OCI-LY1 (cell line): Measurements from ENCODE around the gene FBXO9.
"Not testable (repeated sequence)": the region's sequence is repeated elsewhere in the genome, so short reads cannot be mapped to it uniquely, and the experiment has no call there.

Source experiments
- H2AFZ ChIP-seq: fragments of 200-600 bp; sonication (generic), shearing (Covaris generic); 2 replicates; pipeline ENCODE4 v1.6.0; 2014; ENCODE audit warnings: antibody characterized with exemption, mild to moderate bottlenecking, low read length
- H3F3A ChIP-seq: fragments of 200-600 bp; sonication (generic), shearing (Covaris generic); 2 replicates; pipeline ENCODE4 v1.6.0; 2014; ENCODE audit warnings: mild to moderate bottlenecking, antibody characterized with exemption, low read length, moderate library complexity; ENCODE audit not compliant: insufficient read depth
- H3K27ac ChIP-seq: fragments of 200-600 bp; sonication (generic); 2 replicates; pipeline ENCODE4 v1.5.1; 2014; ENCODE audit warnings: low read length, mixed run types, mild to moderate bottlenecking, low read depth; ENCODE audit not compliant: poor library complexity, severe bottlenecking
- H3K27me3 ChIP-seq: fragments of 200-600 bp; sonication (generic); 2 replicates; pipeline ENCODE4 v1.6.0; 2014; ENCODE audit warnings: antibody characterized with exemption, mild to moderate bottlenecking, low read length, moderate library complexity; ENCODE audit not compliant: insufficient read depth
- H3K36me3 ChIP-seq: fragments of 200-600 bp; sonication (generic); 2 replicates; pipeline ENCODE4 v1.6.1; 2014; ENCODE audit warnings: mild to moderate bottlenecking, antibody characterized with exemption, low read length, moderate library complexity, mixed read lengths; ENCODE audit not compliant: insufficient read depth
- H3K4me1 ChIP-seq: fragments of 200-600 bp; sonication (generic); 2 replicates; pipeline ENCODE4 v1.5.1; 2014; ENCODE audit warnings: mild to moderate bottlenecking, low read length, moderate library complexity; ENCODE audit not compliant: insufficient read depth, severe bottlenecking
- H3K4me2 ChIP-seq: fragments of 200-600 bp; sonication (generic), shearing (Covaris generic); 2 replicates; pipeline ENCODE4 v1.6.1; 2014; ENCODE audit warnings: low read length
- H3K4me3 ChIP-seq: fragments of 200-600 bp; sonication (generic); 2 replicates; pipeline ENCODE4 v1.5.1; 2014; ENCODE audit warnings: low read length, low read depth, mild to moderate bottlenecking, mixed read lengths; ENCODE audit not compliant: poor library complexity, severe bottlenecking
- H3K79me2 ChIP-seq: fragments of 200-600 bp; shearing (Covaris generic); 2 replicates; pipeline ENCODE4 v1.6.1; 2016; ENCODE audit warnings: mixed run types, low read length, mixed read lengths; ENCODE audit not compliant: insufficient read depth
- H3K9ac ChIP-seq: fragments of 200-600 bp; sonication (generic), shearing (Covaris generic); 2 replicates; pipeline ENCODE4 v1.6.1; 2014; ENCODE audit warnings: mild to moderate bottlenecking, low read length, mixed read lengths
- H3K9me2 ChIP-seq: fragments of 200-600 bp; sonication (generic), shearing (Covaris generic); 2 replicates; pipeline ENCODE4 v1.6.1; 2014; ENCODE audit warnings: low read depth, mild to moderate bottlenecking, low read length, mixed read lengths
- H3K9me3 ChIP-seq: fragments of 200-600 bp; shearing (Covaris generic); 2 replicates; pipeline ENCODE4 v1.6.1; 2014; ENCODE audit warnings: low read length, mixed read lengths
- H4K20me1 ChIP-seq: fragments of 200-600 bp; sonication (generic), shearing (Covaris generic); 2 replicates; pipeline ENCODE4 v1.6.0; 2016; ENCODE audit warnings: mild to moderate bottlenecking, low read length; ENCODE audit not compliant: insufficient read depth
- EZH2 ChIP-seq: fragments of 200-600 bp; sonication (generic), shearing (Covaris generic); IDR thresholded peaks from 2 replicates; pipeline ENCODE4 v1.8.0; 2017; ENCODE audit warnings: borderline replicate concordance, mixed run types, mild to moderate bottlenecking, antibody characterized with exemption, low read length, moderate library complexity, mixed read lengths
- TF ChIP-seq, protein P1 (sequence below): fragments of 200-600 bp; sonication (generic), shearing (Covaris generic); IDR thresholded peaks from 2 replicates; pipeline ENCODE4 v1.5.1; 2017; ENCODE audit warnings: mild to moderate bottlenecking, antibody characterized with exemption, low read length, moderate library complexity, mixed read lengths

Gene FBXO9

DNA sequence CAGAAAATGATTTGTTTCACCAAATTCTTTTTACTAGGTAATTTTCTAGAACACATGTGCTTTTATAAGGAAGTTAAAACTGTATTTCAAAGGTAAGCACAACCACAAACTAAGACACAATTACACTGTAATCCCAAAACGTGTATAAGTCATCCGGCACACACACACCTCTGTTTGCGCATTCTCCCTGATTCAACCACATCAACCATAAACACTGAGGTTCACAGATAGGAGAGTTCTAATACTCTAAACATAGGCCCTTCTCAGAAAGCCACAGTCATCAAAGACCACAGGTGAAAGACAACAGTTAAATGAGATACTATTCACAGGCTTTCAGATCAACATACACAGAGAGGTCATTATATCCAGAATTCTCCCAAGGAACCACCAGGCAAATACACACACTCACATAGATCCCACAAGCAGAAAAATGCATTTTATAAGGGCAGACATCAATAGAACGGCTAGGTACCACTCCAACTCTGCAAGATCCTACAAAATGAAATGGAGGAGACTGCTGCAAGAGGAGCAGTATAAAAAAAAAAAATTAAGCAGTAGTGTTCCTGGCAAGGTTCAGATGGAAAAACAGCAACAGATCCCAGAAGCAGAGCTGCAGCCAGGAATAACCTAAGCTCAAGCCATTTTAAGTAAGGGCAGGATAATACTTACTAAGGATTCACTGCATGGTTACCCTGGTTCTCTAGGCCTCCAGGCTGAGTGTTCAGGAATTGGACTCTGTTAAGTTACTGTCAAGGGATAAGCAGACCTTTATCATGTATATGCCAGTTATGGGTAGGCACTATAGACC is 6.6 kb upstream of the FBXO9 start:
- H3K4me3 ChIP-seq, result no peak overlapping the region
- no peak overlapping the region for H3K27ac ChIP-seq
- no peaks in the 10 kb centered on the region for H4K20me1 ChIP-seq
- H3K4me1 ChIP-seq, result peaks cover 16% of the 10 kb centered on the region
- no peaks in the 10 kb centered on the region for H3K9me3 ChIP-seq
- H3K9me2 ChIP-seq, result no peaks in the 10 kb centered on the region
- TF ChIP-seq, protein P1, sequence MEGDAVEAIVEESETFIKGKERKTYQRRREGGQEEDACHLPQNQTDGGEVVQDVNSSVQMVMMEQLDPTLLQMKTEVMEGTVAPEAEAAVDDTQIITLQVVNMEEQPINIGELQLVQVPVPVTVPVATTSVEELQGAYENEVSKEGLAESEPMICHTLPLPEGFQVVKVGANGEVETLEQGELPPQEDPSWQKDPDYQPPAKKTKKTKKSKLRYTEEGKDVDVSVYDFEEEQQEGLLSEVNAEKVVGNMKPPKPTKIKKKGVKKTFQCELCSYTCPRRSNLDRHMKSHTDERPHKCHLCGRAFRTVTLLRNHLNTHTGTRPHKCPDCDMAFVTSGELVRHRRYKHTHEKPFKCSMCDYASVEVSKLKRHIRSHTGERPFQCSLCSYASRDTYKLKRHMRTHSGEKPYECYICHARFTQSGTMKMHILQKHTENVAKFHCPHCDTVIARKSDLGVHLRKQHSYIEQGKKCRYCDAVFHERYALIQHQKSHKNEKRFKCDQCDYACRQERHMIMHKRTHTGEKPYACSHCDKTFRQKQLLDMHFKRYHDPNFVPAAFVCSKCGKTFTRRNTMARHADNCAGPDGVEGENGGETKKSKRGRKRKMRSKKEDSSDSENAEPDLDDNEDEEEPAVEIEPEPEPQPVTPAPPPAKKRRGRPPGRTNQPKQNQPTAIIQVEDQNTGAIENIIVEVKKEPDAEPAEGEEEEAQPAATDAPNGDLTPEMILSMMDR, result no peak
- no peak for TF ChIP-seq EZH2
- no peak overlapping the region for H2AFZ ChIP-seq
- H3K36me3 ChIP-seq, result no peaks in the 10 kb centered on the region
- H3F3A ChIP-seq, result no peaks in the 10 kb centered on the region
- H3K27me3 ChIP-seq, result no peaks in the 10 kb centered on the region
- no peak overlapping the region for H3K4me2 ChIP-seq
- H3K79me2 ChIP-seq, result no peaks in the 10 kb centered on the region
- H3K9ac ChIP-seq, result no peak overlapping the region

DNA sequence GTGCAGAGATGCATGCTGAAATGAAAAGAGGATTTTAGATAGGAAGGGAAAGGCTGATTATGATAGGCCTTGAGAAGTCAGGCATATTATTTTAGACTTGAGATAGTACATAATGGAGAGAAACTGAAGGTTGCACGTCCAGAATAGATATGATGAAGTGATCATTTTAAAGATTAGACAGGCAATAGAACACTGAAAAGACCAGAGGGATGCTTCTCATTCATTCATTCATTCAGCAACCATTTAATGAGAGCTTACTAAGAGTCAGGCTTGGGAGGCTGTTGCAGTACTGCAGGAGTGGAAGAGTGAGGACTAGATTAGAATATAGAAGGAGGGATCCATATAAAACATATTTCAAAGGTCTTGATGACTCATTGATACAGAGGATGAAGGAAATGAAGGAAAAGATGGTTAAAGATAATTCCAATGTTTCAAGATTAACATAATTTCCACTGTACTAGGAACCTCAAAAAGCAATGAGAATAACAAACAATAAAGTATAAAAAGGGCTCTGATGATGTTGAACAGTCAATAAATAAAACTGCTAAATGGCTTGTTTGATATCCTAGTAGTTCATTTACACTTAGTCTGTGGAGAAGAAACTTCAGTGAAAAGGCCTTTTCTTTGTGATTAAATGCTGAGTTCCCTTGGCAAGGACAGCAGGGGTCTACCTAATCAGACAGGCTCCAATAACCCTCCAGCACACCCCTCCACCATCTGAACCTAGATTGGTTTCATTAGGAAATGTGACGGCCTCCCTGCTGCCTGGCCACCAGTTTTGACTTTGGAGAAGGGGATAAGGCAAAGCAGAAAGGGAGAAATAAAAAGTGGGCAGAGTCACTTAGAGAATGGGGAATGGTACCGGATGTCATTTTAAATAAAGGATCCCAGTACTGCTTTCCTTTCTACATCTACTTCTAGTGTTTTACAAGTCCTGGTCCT is 5.3 kb upstream of the FBXO9 start:
- H3K27me3 ChIP-seq, result no peaks in the 10 kb centered on the region
- no peaks in the 10 kb centered on the region for H3K9me2 ChIP-seq
- H3K4me3 ChIP-seq, result no peak overlapping the region
- H3K27ac ChIP-seq, result no peak overlapping the region
- TF ChIP-seq, protein P1, result no peak
- no peak for TF ChIP-seq EZH2
- H3K4me2 ChIP-seq, result no peak overlapping the region
- H3F3A ChIP-seq, result no peaks in the 10 kb centered on the region
- H3K36me3 ChIP-seq, result no peaks in the 10 kb centered on the region
- H3K9ac ChIP-seq, result no peak overlapping the region
- no peaks in the 10 kb centered on the region for H3K9me3 ChIP-seq
- no peaks in the 10 kb centered on the region for H3K79me2 ChIP-seq
- peaks cover 21% of the 10 kb centered on the region for H3K4me1 ChIP-seq
- no peak overlapping the region for H2AFZ ChIP-seq
- H4K20me1 ChIP-seq, result no peaks in the 10 kb centered on the region

DNA sequence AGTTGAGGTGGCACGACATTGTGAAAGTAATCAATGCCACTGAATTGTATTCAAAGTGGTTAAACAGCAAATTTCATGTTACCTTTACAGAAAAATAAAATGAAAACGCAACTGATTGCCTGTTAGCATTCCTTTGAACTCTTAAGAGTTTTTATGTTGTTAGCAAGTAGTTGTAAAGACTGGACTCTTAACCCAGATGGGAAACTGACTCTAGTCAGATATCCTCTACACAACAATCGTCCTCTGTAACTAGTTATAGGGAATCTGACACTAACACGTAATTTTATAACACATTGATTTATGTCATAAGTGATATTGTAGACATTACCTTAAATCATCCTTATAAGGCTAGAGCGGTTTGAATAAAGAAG is 3.0 kb upstream of the FBXO9 start:
- H3K79me2 ChIP-seq, result no peaks in the 10 kb centered on the region
- no peak overlapping the region for H3K27ac ChIP-seq

DNA sequence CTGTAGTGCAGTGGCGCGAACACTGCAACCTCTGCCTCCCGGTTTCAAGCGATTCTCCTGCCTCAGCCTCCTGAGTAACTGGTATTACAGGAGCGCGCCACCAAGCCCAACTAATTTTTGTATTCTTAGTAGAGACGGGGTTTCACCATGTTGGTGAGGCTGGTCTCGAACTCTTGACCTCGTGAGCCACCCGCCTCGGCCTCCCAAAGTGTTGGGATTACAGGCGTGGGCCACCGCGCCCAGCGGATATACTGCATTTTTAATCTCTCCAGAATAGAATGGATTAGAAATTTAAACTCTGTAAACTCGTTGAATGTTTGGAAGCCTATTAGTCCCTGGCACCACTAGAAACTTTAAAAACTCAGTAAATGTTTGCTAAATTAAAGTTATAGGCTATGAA is 949 bp upstream of the FBXO9 start:
- H3K36me3 ChIP-seq, H3K9ac ChIP-seq, H3K9me3 ChIP-seq, H3K27ac ChIP-seq, H3F3A ChIP-seq, H4K20me1 ChIP-seq, H3K27me3 ChIP-seq, H3K79me2 ChIP-seq, H3K9me2 ChIP-seq: not testable (repeated sequence)
- Histone ChIP-seq H3K4me2 (peak overlapping the region; percentile 94), H3K4me1 (peaks cover 37% of the 10 kb centered on the region), H3K4me3 (peak overlapping the region; percentile 84), H2AFZ (peak overlapping the region; percentile 2; the same call in 1 of the 2 replicates)

More for the DNA sequence above, 3.0 kb upstream of the FBXO9 start:
- H3K4me3 ChIP-seq, result peak overlapping the region; percentile 65
- H3K27me3 ChIP-seq, result no peaks in the 10 kb centered on the region
- H3F3A ChIP-seq, result no peaks in the 10 kb centered on the region
- H3K9me2 ChIP-seq, result no peaks in the 10 kb centered on the region
- H3K9me3 ChIP-seq, result no peaks in the 10 kb centered on the region
- H3K36me3 ChIP-seq, result no peaks in the 10 kb centered on the region
- TF ChIP-seq, protein P1, result no peak
- no peak for TF ChIP-seq EZH2
- H3K9ac ChIP-seq, result peak overlapping the region; percentile 57
- H4K20me1 ChIP-seq, result no peaks in the 10 kb centered on the region
- H3K4me2 ChIP-seq, result peak overlapping the region; percentile 86
- H2AFZ ChIP-seq, result 0 out of 2 replicates have a peak overlapping the region, but pooled peaks have one; percentile 43
- H3K4me1 ChIP-seq, result peaks cover 34% of the 10 kb centered on the region
